HG02884 (cell line): ENCODE measurements around the gene ZNF318.
"Not testable (repeated sequence)": the region's sequence is repeated elsewhere in the genome, so short reads cannot be mapped to it uniquely, and the experiment has no call there.

Experiments used
- ATAC-seq: cut with Tn5 transposase; IDR thresholded peaks from one replicate; pipeline ENCODE4 v1.9.1; 2021; ENCODE audit warnings: mild to moderate bottlenecking, moderate library complexity; ENCODE audit not compliant: unreplicated experiment

Gene ZNF318

GRCh38 chr6:43383021-43383667 is 13.7 kb upstream of the ZNF318 start:
- peak; percentile 22 for ATAC-seq

- not testable (repeated sequence) for ATAC-seq
Observed at GRCh38 chr6:43380858-43381257, 11.4 kb upstream of the ZNF318 start.

- no peak for ATAC-seq
Observed at GRCh38 chr6:43378631-43379030, 9.2 kb upstream of the ZNF318 start.

- ATAC-seq: no peak
Observed at GRCh38 chr6:43377710-43378229, 8.3 kb upstream of the ZNF318 start.

GRCh38 chr6:43376551-43376981 is 7.1 kb upstream of the ZNF318 start:
- peak; percentile 50 for ATAC-seq

GRCh38 chr6:43375693-43376092 is 6.2 kb upstream of the ZNF318 start:
- ATAC-seq: no peak

GRCh38 chr6:43373252-43373875 is 3.9 kb upstream of the ZNF318 start:
- ATAC-seq: no peak

GRCh38 chr6:43370003-43370580 is 645 bp upstream of the ZNF318 start:
- peak; percentile 4 for ATAC-seq

- ATAC-seq: peak; percentile 4
Observed at GRCh38 chr6:43368259-43369160, 937 bp downstream of the ZNF318 start.

GRCh38 chr6:43367245-43367984 is 2.0 kb downstream of the ZNF318 start:
- ATAC-seq: no peak

GRCh38 chr6:43361269-43361668 is 8.2 kb downstream of the ZNF318 start:
- no peak for ATAC-seq

GRCh38 chr6:43359831-43360230 is 9.6 kb downstream of the ZNF318 start:
- ATAC-seq: no peak

- no peak for ATAC-seq
Observed at GRCh38 chr6:43359381-43359780, 10.1 kb downstream of the ZNF318 start.

GRCh38 chr6:43355862-43356590 is 13.4 kb downstream of the ZNF318 start:
- ATAC-seq: no peak

GRCh38 chr6:43351951-43352350 is 17.5 kb downstream of the ZNF318 start:
- ATAC-seq: not testable (repeated sequence)

GRCh38 chr6:43347444-43347843 is 22.0 kb downstream of the ZNF318 start:
- ATAC-seq: no peak

- ATAC-seq: no peak
Observed at GRCh38 chr6:43347021-43347420, 22.4 kb downstream of the ZNF318 start.

GRCh38 chr6:43346243-43346642 is 23.2 kb downstream of the ZNF318 start:
- not testable (repeated sequence) for ATAC-seq

- no peak for ATAC-seq
Observed at GRCh38 chr6:43339168-43339567, 30.3 kb downstream of the ZNF318 start.

- peak; percentile 51 for ATAC-seq
Observed at GRCh38 chr6:43338243-43338642, 31.2 kb downstream of the ZNF318 start.
